GDM1 (cell line): Measurements from ENCODE around the gene TINCR.

Experiments used
- DNase-seq: peaks from one replicate; lab custom pipeline; 2025; lab: John Stamatoyannopoulos, UW

The TINCR gene

GRCh38 chr19:5512715-5513114 is 55.0 kb downstream of the TINCR start:
- DNase-seq: no peak
